Right lobe of liver (tissue), 4 donors: ENCODE results near the gene FAM151B.

Source experiments
- CTCF ChIP-seq, 4 donors: fragments of 200-600 bp in 3 of 4; fragments of 450-650 bp in 1 of 4; IDR thresholded peaks; one replicate each; pipeline versions ENCODE4 v1.5.1 to v1.8.0; 2016 to 2022; ENCODE audit warnings: antibody characterized with exemption in 4 of 4, mild to moderate bottlenecking in 2 of 4
- POLR2A ChIP-seq: fragments of 450-650 bp; IDR thresholded peaks from one replicate; pipeline ENCODE4 v1.6.1; 2017; ENCODE audit warnings: antibody characterized with exemption, mild to moderate bottlenecking
- donor health status: DM: no; HTN: no; CAD: no.
- donor health status: DM: no; HTN: no; CAD: no.
- donor health status: DM: no; HTN: yes; CAD: no.

- TF ChIP-seq CTCF (IDR thresholded peaks at IDR 0.05) (no peak), POLR2A (no peak)
Measured at GRCh38 chr5:80453366-80453765, 34.5 kb upstream of the FAM151B start.
